CD4-positive, alpha-beta T cell (primary cell): ENCODE measurements around the gene WT1. TPM values are rescaled to one million over a fixed set of nuclear protein-coding genes. Genes with fewer than 3 reads are reported as not detected.

Experiments used
- ATAC-seq: fragments of 200-7000 bp; cut with Tn5 transposase; one replicate; pipeline ENCODE4 v1.10.0; 2022; ENCODE audit warnings: mild to moderate bottlenecking; ENCODE audit not compliant: poor library complexity
- CTCF ChIA-PET: fragments of 350-600 bp; sonication (Branson Sonifier 250); formaldehyde crosslinking; loops from one replicate; lab custom pipeline; 2021; ENCODE audit warnings: antibody characterized with exemption, inconsistent platforms; lab: Charles Lee
- POLR2A ChIA-PET: fragments of 350-600 bp; sonication (Branson Sonifier 250); formaldehyde crosslinking; loops from one replicate; lab custom pipeline; 2021; ENCODE audit warnings: antibody characterized with exemption, inconsistent platforms; lab: Charles Lee
- DNase-seq, 14 experiments: peaks; one replicate each; pipeline ENCODE4 v3.0.0-alpha.2; 2013 to 2020; ENCODE audit warnings: mixed read lengths in 2 of 14
- H3K27ac ChIP-seq, 2 donors: one replicate each; pipeline versions ENCODE4 v1.5.1 to v1.7.0; 2013; ENCODE audit warnings: low read length in 2 of 2, low read depth in 1 of 2, mild to moderate bottlenecking in 1 of 2
- H3K27me3 ChIP-seq, 2 experiments: 1 replicate in 1 of 2; 2 replicates in 1 of 2; pipeline versions ENCODE4 v1.6.1 to v1.7.0; 2013; ENCODE audit warnings: low read length in 2 of 2, control low read depth in 1 of 2, mild to moderate bottlenecking in 1 of 2, moderate library complexity in 1 of 2; ENCODE audit not compliant: insufficient read depth in 2 of 2, control insufficient read depth in 1 of 2
- H3K36me3 ChIP-seq: one replicate; pipeline ENCODE4 v1.6.1; 2013; ENCODE audit warnings: low read length, control low read depth; ENCODE audit not compliant: insufficient read depth
- H3K4me1 ChIP-seq: one replicate; pipeline ENCODE4 v1.6.1; 2013; ENCODE audit warnings: low read length, control low read depth; ENCODE audit not compliant: insufficient read depth
- H3K4me3 ChIP-seq: one replicate; pipeline ENCODE4 v1.5.1; 2013; ENCODE audit warnings: mild to moderate bottlenecking, low read length, moderate library complexity
- H3K9me3 ChIP-seq, 2 experiments: 1 replicate in 1 of 2; 2 replicates in 1 of 2; pipeline versions ENCODE4 v1.6.1 to v1.7.0; 2013; ENCODE audit warnings: low read length in 2 of 2, mild to moderate bottlenecking in 2 of 2, control low read depth in 1 of 2, moderate library complexity in 1 of 2; ENCODE audit not compliant: control insufficient read depth in 1 of 2, insufficient read depth in 1 of 2
- H3K27ac Mint-ChIP-seq: one replicate; pipeline ENCODE4 v1.8.0; 2020; ENCODE audit warnings: mixed read lengths
- H3K27me3 Mint-ChIP-seq: one replicate; pipeline ENCODE4 v1.8.0; 2021; ENCODE audit warnings: mixed read lengths
- H3K36me3 Mint-ChIP-seq: one replicate; pipeline ENCODE4 v1.8.0; 2021; ENCODE audit warnings: low read depth, mixed read lengths
- H3K4me1 Mint-ChIP-seq: one replicate; pipeline ENCODE4 v1.8.0; 2021; ENCODE audit warnings: low read depth, mixed read lengths
- H3K4me3 Mint-ChIP-seq: one replicate; pipeline ENCODE4 v1.8.0; 2020; ENCODE audit warnings: mild to moderate bottlenecking, mixed read lengths
- H3K9me3 Mint-ChIP-seq: one replicate; pipeline ENCODE4 v1.8.0; 2020; ENCODE audit warnings: mixed read lengths
- CTCF ChIP-seq: fragments of 200-600 bp; IDR thresholded peaks from one replicate; pipeline ENCODE4 v1.8.0; 2022; ENCODE audit warnings: antibody characterized with exemption, mild to moderate bottlenecking
- intact Hi-C, 2 experiments: fragments of 100-400 bp; cut with DNase I in 1 of 2; cut with micrococcal nuclease in 1 of 2; formaldehyde crosslinking; loops; one replicate each; pipeline versions ENCODE4 v1.15.1 to v1.9.0; 2023 to 2025; cut with DNase I, micrococcal nuclease
- total RNA-seq, 174 experiments: library from RNA in 2 of 174; stranded (reverse) in 2 of 174; gene quantifications; one replicate each; pipeline ENCODE4 v1.2.3 and lab custom pipeline; 2021 to 2026

Gene WT1
- total RNA-seq, 2 experiments from 2014 or later, result not detected

GRCh38 chr11:32438346-32438865, 3.1 kb upstream of the WT1 start:
- CTCF ChIA-PET, result no interaction called here
- POLR2A ChIA-PET, result no interaction called here

GRCh38 chr11:32437495-32438345, 2.4 kb upstream of the WT1 start:
- Histone ChIP-seq H3K27me3 (peaks cover 83 to 86% of the 10 kb centered on the region in 2 experiments), H3K4me3 (no peak overlapping the region), H3K27ac (no peak overlapping the region), H3K36me3 (no peaks in the 10 kb centered on the region), H3K4me1 (peaks cover 59% of the 10 kb centered on the region), H3K9me3 (peaks cover 0 to 37% of the 10 kb centered on the region in 2 experiments)
- intact Hi-C loops, result no loop called here
- Mint-ChIP-seq H3K4me1 (peaks cover 46% of the 10 kb centered on the region), H3K27ac (no peak overlapping the region), H3K9me3 (no peaks in the 10 kb centered on the region), H3K4me3 (peak overlapping the region; percentile 51), H3K27me3 (peaks cover 88% of the 10 kb centered on the region), H3K36me3 (no peaks in the 10 kb centered on the region)
- POLR2A ChIA-PET, result no interaction called here
- ATAC-seq (no peak), DNase-seq (no peak)
- CTCF ChIA-PET, result no interaction called here
- no peak for TF ChIP-seq CTCF

More at GRCh38 chr11:32438346-32438865, 3.1 kb upstream of the WT1 start:
- intact Hi-C loops, result no loop called here
- peaks cover 0 to 37% of the 10 kb centered on the region in 2 experiments for H3K9me3 ChIP-seq
- peaks cover 88% of the 10 kb centered on the region for H3K27me3 Mint-ChIP-seq
- ATAC-seq (no peak), DNase-seq (no peak)
- H3K36me3 Mint-ChIP-seq, result no peaks in the 10 kb centered on the region
- no peaks in the 10 kb centered on the region for H3K36me3 ChIP-seq
- H3K4me3 ChIP-seq, result no peak overlapping the region
- peaks cover 54% of the 10 kb centered on the region for H3K4me1 ChIP-seq
- H3K9me3 Mint-ChIP-seq, result no peaks in the 10 kb centered on the region
- H3K4me3 Mint-ChIP-seq, result no peak overlapping the region
- no peak for TF ChIP-seq CTCF
- no peak overlapping the region for H3K27ac ChIP-seq
- peaks cover 76 to 84% of the 10 kb centered on the region in 2 experiments for H3K27me3 ChIP-seq
- H3K27ac Mint-ChIP-seq, result no peak overlapping the region
- H3K4me1 Mint-ChIP-seq, result peaks cover 40% of the 10 kb centered on the region

GRCh38 chr11:32436751-32437494, 1.6 kb upstream of the WT1 start:
- peaks cover 51% of the 10 kb centered on the region for H3K4me1 Mint-ChIP-seq
- peaks cover 0 to 37% of the 10 kb centered on the region in 2 experiments for H3K9me3 ChIP-seq
- H3K27ac Mint-ChIP-seq, result no peak overlapping the region
- H3K4me3 Mint-ChIP-seq, result no peak overlapping the region
- ATAC-seq (no peak), DNase-seq (no peak)
- H3K27me3 Mint-ChIP-seq, result peaks cover 88% of the 10 kb centered on the region
- H3K36me3 Mint-ChIP-seq, result no peaks in the 10 kb centered on the region
- TF ChIP-seq CTCF, result no peak
- H3K4me1 ChIP-seq, result peaks cover 59% of the 10 kb centered on the region
- H3K27ac ChIP-seq, result no peak overlapping the region
- H3K9me3 Mint-ChIP-seq, result no peaks in the 10 kb centered on the region
- no peaks in the 10 kb centered on the region for H3K36me3 ChIP-seq
- intact Hi-C loops, result no loop called here
- peaks cover 85 to 87% of the 10 kb centered on the region in 2 experiments for H3K27me3 ChIP-seq
- no peak overlapping the region for H3K4me3 ChIP-seq
- CTCF ChIA-PET, result no interaction called here
- POLR2A ChIA-PET, result no interaction called here
